ENCODE results near the gene MAML3.

GRCh38 chr4:139768896-139769295 is 385.1 kb downstream of the MAML3 start:
- no peak for TF ChIP-seq HNF4G (IDR thresholded peaks at IDR 0.05; ENCODE audit: borderline replicate concordance, low read depth, low read length)
- no peak for TF ChIP-seq HNF4G (CRISPR knock-in tag; IDR thresholded peaks at IDR 0.05; ENCODE audit: borderline replicate concordance, low read depth)
- TF ChIP-seq CTCF (CRISPR knock-in tag; IDR thresholded peaks at IDR 0.05): peak; percentile 67
- TF ChIP-seq EZH2 (conservative IDR thresholded peaks at IDR 0.05; ENCODE audit: low read depth, low read length): no peak
- TF ChIP-seq ARID2 (CRISPR knock-in tag; IDR thresholded peaks at IDR 0.05; ENCODE audit: borderline replicate concordance): no peak
- TF ChIP-seq SIX4 (CRISPR knock-in tag; IDR thresholded peaks at IDR 0.05): no peak
- no peak for TF ChIP-seq SKIL (CRISPR knock-in tag; IDR thresholded peaks at IDR 0.05; ENCODE audit: borderline replicate concordance)

All from HepG2 (cell line).